HepG2 (cell line): Measurements from ENCODE around the gene PSD4. TPM values are rescaled to one million over a fixed set of nuclear protein-coding genes. Genes with fewer than 3 reads are reported as not detected.
A peak's percentile ranks its signal among the peaks of the same experiment; 100 is the strongest.

ENCODE experiments used
- CBFB ChIP-seq: sonication (generic); formaldehyde crosslinking; IDR thresholded peaks from 2 replicates; pipeline ENCODE4 v1.4.0; 2020; ENCODE audit warnings: missing genetic modification reagents
- EEA1 ChIP-seq: sonication (generic); formaldehyde crosslinking; IDR thresholded peaks from 2 replicates; pipeline ENCODE4 v1.5.1; 2020; ENCODE audit warnings: mild to moderate bottlenecking, missing genetic modification reagents, borderline replicate concordance
- ESRRA ChIP-seq: sonication (generic); formaldehyde crosslinking; IDR thresholded peaks from 2 replicates; pipeline ENCODE4 v1.5.1; 2020; ENCODE audit warnings: mild to moderate bottlenecking, low read depth, missing genetic modification reagents
- FOXK2 ChIP-seq: fragments of 450-650 bp; IDR thresholded peaks from 2 replicates; pipeline ENCODE4 v1.6.1; 2016
- MXD3 ChIP-seq: IDR thresholded peaks from 2 replicates; pipeline ENCODE4 v1.6.1; 2016; ENCODE audit warnings: mild to moderate bottlenecking, missing biosample characterization, missing genetic modification reagents
- SKIL ChIP-seq: sonication (generic); formaldehyde crosslinking; IDR thresholded peaks from 2 replicates; pipeline ENCODE4 v1.8.0; 2022; ENCODE audit warnings: missing genetic modification reagents, mild to moderate bottlenecking, moderate library complexity, borderline replicate concordance
- SMARCC2 ChIP-seq: fragments of 450-650 bp; IDR thresholded peaks from 2 replicates; pipeline ENCODE4 v1.6.1; 2017; ENCODE audit warnings: antibody characterized with exemption, mild to moderate bottlenecking
- YY1 ChIP-seq: IDR thresholded peaks from 2 replicates; pipeline ENCODE4 v1.6.1; 2011; ENCODE audit warnings: low read length, low read depth, moderate library complexity, mild to moderate bottlenecking; ENCODE audit not compliant: insufficient read depth, insufficient replicate concordance
- ZBTB20 ChIP-seq: sonication (generic); formaldehyde crosslinking; IDR thresholded peaks from 2 replicates; pipeline ENCODE4 v1.8.1; 2023; ENCODE audit warnings: missing genetic modification reagents, low read depth, mild to moderate bottlenecking, borderline replicate concordance
- ZNF451 ChIP-seq: sonication (generic); formaldehyde crosslinking; IDR thresholded peaks from 2 replicates; pipeline ENCODE4 v1.5.0; 2020; ENCODE audit warnings: mild to moderate bottlenecking, missing genetic modification reagents
- ZNF768 ChIP-seq: sonication (generic); formaldehyde crosslinking; IDR thresholded peaks from 2 replicates; pipeline ENCODE4 v1.4.0; 2020; ENCODE audit warnings: missing genetic modification reagents
- polyA plus RNA-seq, 8 experiments: library from polyadenylated mRNA; depleted of rRNA in 3 of 8; stranded (reverse) in 7 of 8; unstranded in 1 of 8; fragments of >200 nt; fragmentation: Illumina TruSeq in 4 of 8; extraction: Trizol in 4 of 8; gene quantifications; 2 replicates each; pipeline versions ENCODE4 v1.2.1 to v1.2.3, GENCODE V29; 2011 to 2016; ENCODE audit warnings: low read depth in 4 of 8, missing spikeins in 1 of 8, mixed read lengths in 1 of 8; ENCODE audit not compliant: insufficient read depth in 1 of 8
- total RNA-seq, 5 experiments: library from RNA; depleted of rRNA; stranded (reverse); fragments of >200 nt; fragmentation: Illumina TruSeq; extraction: Trizol; gene quantifications; 2 replicates each; pipeline ENCODE4 v1.2.3, GENCODE V29; 2016; ENCODE audit warnings: low read depth in 1 of 5
- TF ChIP-seq, protein P1 (sequence below): IDR thresholded peaks from 2 replicates; pipeline ENCODE4 v1.6.1; 2016; ENCODE audit warnings: missing compliant biosample characterization, missing genetic modification reagents, borderline replicate concordance
- TF ChIP-seq, protein P2 (sequence below): sonication (generic); formaldehyde crosslinking; IDR thresholded peaks from 2 replicates; pipeline ENCODE4 v1.4.0; 2020; ENCODE audit warnings: mild to moderate bottlenecking, missing genetic modification reagents
- TF ChIP-seq, protein P3 (sequence below): sonication (generic); formaldehyde crosslinking; IDR thresholded peaks from 2 replicates; pipeline ENCODE4 v1.9.0; 2022; ENCODE audit warnings: missing genetic modification reagents, mild to moderate bottlenecking, borderline replicate concordance
- TF ChIP-seq, protein P4 (sequence below): sonication (generic); formaldehyde crosslinking; IDR thresholded peaks from 2 replicates; pipeline ENCODE4 v1.4.0; 2020; ENCODE audit warnings: missing genetic modification reagents, borderline replicate concordance

Gene PSD4
- total and polyA plus RNA-seq, 2 of the 13 experiments (the other 11 are each of a cell fraction or from before 2014, with no cell fraction given), result 5.8 to 9.4 TPM

GRCh38 chr2:113240915-113241911, 67.4 kb downstream of the PSD4 start (continued):
- TF ChIP-seq, protein P1, sequence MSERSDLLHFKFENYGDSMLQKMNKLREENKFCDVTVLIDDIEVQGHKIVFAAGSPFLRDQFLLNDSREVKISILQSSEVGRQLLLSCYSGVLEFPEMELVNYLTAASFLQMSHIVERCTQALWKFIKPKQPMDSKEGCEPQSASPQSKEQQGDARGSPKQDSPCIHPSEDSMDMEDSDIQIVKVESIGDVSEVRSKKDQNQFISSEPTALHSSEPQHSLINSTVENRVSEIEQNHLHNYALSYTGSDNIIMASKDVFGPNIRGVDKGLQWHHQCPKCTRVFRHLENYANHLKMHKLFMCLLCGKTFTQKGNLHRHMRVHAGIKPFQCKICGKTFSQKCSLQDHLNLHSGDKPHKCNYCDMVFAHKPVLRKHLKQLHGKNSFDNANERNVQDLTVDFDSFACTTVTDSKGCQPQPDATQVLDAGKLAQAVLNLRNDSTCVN (CRISPR knock-in tag), result peak; percentile 19; the same call in 1 of the 2 replicates
- TF ChIP-seq SKIL, result no peak
- peak; percentile 34; the same call in 1 of the 2 replicates for TF ChIP-seq FOXK2
- no peak for TF ChIP-seq ZNF768 (CRISPR knock-in tag)
- no peak for TF ChIP-seq MXD3 (CRISPR knock-in tag)
- TF ChIP-seq EEA1 (CRISPR knock-in tag), result no peak
- no peak for TF ChIP-seq SMARCC2
- TF ChIP-seq ZNF451, result no peak
- TF ChIP-seq, protein P2, sequence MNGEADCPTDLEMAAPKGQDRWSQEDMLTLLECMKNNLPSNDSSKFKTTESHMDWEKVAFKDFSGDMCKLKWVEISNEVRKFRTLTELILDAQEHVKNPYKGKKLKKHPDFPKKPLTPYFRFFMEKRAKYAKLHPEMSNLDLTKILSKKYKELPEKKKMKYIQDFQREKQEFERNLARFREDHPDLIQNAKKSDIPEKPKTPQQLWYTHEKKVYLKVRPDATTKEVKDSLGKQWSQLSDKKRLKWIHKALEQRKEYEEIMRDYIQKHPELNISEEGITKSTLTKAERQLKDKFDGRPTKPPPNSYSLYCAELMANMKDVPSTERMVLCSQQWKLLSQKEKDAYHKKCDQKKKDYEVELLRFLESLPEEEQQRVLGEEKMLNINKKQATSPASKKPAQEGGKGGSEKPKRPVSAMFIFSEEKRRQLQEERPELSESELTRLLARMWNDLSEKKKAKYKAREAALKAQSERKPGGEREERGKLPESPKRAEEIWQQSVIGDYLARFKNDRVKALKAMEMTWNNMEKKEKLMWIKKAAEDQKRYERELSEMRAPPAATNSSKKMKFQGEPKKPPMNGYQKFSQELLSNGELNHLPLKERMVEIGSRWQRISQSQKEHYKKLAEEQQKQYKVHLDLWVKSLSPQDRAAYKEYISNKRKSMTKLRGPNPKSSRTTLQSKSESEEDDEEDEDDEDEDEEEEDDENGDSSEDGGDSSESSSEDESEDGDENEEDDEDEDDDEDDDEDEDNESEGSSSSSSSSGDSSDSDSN (CRISPR knock-in tag), result peak; percentile 47
- TF ChIP-seq ZBTB20, result no peak
- TF ChIP-seq ESRRA, result no peak
- peak; percentile 33 for TF ChIP-seq YY1
- TF ChIP-seq, protein P3, sequence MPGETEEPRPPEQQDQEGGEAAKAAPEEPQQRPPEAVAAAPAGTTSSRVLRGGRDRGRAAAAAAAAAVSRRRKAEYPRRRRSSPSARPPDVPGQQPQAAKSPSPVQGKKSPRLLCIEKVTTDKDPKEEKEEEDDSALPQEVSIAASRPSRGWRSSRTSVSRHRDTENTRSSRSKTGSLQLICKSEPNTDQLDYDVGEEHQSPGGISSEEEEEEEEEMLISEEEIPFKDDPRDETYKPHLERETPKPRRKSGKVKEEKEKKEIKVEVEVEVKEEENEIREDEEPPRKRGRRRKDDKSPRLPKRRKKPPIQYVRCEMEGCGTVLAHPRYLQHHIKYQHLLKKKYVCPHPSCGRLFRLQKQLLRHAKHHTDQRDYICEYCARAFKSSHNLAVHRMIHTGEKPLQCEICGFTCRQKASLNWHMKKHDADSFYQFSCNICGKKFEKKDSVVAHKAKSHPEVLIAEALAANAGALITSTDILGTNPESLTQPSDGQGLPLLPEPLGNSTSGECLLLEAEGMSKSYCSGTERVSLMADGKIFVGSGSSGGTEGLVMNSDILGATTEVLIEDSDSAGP (CRISPR knock-in tag), result no peak
- TF ChIP-seq, protein P4, sequence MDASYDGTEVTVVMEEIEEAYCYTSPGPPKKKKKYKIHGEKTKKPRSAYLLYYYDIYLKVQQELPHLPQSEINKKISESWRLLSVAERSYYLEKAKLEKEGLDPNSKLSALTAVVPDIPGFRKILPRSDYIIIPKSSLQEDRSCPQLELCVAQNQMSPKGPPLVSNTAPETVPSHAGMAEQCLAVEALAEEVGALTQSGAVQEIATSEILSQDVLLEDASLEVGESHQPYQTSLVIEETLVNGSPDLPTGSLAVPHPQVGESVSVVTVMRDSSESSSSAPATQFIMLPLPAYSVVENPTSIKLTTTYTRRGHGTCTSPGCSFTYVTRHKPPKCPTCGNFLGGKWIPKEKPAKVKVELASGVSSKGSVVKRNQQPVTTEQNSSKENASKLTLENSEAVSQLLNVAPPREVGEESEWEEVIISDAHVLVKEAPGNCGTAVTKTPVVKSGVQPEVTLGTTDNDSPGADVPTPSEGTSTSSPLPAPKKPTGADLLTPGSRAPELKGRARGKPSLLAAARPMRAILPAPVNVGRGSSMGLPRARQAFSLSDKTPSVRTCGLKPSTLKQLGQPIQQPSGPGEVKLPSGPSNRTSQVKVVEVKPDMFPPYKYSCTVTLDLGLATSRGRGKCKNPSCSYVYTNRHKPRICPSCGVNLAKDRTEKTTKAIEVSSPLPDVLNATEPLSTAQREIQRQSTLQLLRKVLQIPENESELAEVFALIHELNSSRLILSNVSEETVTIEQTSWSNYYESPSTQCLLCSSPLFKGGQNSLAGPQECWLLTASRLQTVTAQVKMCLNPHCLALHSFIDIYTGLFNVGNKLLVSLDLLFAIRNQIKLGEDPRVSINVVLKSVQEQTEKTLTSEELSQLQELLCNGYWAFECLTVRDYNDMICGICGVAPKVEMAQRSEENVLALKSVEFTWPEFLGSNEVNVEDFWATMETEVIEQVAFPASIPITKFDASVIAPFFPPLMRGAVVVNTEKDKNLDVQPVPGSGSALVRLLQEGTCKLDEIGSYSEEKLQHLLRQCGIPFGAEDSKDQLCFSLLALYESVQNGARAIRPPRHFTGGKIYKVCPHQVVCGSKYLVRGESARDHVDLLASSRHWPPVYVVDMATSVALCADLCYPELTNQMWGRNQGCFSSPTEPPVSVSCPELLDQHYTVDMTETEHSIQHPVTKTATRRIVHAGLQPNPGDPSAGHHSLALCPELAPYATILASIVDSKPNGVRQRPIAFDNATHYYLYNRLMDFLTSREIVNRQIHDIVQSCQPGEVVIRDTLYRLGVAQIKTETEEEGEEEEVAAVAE, result peak; percentile 21; the same call in 1 of the 2 replicates
- no peak for TF ChIP-seq CBFB (CRISPR knock-in tag)
